ENCODE measurements around the gene STMND1. TPM values are rescaled to one million over a fixed set of nuclear protein-coding genes. Genes with fewer than 3 reads are reported as not detected.

The STMND1 gene
- total and polyA plus RNA-seq, 10 of the 15 experiments (the other 5 are each of a cell fraction or from before 2014, with no cell fraction given), result 0.15 TPM; not detected in 9

DNA sequence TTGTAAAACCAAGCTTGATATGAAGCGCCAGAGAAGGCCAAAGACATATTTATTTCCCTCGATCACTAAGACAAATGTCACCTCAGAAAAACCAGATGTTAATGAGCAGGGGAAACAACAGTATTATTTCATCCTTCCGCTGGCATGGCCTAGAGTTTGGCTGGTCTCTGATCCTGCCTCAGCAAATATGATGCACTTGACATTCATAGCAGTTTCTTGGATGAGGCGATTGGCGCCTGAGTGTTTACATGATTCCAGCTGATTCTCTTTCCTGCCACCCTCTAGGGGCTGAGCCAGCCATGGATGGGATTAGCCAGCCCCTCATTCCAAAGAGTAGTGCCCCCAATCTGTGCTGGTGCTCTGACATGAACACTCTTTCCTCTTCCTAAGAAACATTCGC, 67.9 kb downstream of the STMND1 start (continued):
- TF ChIP-seq USF1 (IDR thresholded peaks at IDR 0.05; ENCODE audit: borderline replicate concordance, extremely low read length, insufficient read depth, low read depth, low read length), result no peak

DNA sequence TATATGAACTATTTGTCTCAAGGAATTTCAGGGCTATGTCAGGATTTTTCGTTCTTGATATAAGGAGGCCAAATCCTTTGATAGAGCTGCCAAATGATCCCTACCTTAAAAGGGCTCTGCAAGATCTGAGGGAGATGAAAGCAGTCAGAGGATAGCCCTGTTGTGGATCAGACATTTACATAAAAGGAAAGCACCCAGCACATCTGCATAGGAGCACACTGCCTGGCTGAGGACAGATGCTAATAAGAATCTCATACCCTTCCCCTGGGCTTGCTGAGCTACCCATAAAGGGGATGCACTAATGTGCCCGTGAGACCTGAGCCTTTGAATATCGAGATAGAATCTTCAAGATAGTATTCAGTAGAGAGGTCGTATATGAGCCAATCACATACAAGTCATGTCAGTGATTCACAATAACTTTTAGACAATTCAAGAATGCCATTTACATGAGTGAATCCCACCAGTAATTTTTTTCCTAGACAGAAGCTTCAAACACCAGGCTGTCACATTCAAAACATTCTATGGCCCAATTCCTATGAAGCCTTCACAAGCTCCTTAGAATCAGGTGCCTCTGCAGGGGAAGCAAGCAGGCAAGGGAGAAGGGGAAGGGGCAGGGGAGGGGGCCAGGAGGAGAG, 71.1 kb downstream of the STMND1 start:
- POLR2A ChIA-PET, result no interaction called here
- 19% methylated on average over 4 of the region's 4 CpGs for WGBS (ENCODE audit: insufficient coverage, insufficient replicate concordance, low lambda C conversion rate, missing lambda C conversion rate)
- DNase-seq (ENCODE audit: low read depth, low spot score) (no peak), ATAC-seq (no peak), FAIRE-seq (no peak)
- Histone ChIP-seq H3K9ac (ENCODE audit: control insufficient read depth, insufficient read depth, low read length) (no peak overlapping the region), H3K4me1 (ENCODE audit: control insufficient read depth, insufficient read depth, low read length) (no peaks in the 10 kb centered on the region), H4K20me1 (ENCODE audit: control insufficient read depth, insufficient read depth) (no peaks in the 10 kb centered on the region), H3K27me3 (replicated peaks in 1 of 2; ENCODE audit: control insufficient read depth in 2 of 2, insufficient read depth in 2 of 2, low read length in 1 of 2) (no peaks in the 10 kb centered on the region), H2AFZ (ENCODE audit: control insufficient read depth, low read depth, low read length) (no peak overlapping the region), H3K36me3 (ENCODE audit: control insufficient read depth in 2 of 2, insufficient read depth in 2 of 2, low read length in 1 of 2) (no peaks in the 10 kb centered on the region), H3K9me3 (replicated peaks; ENCODE audit: control insufficient read depth, insufficient read depth, low read length) (no peaks in the 10 kb centered on the region), H3K4me3 (no peak overlapping the region), H3K27ac (ENCODE audit: control insufficient read depth, insufficient read depth) (no peak overlapping the region), H3K4me2 (ENCODE audit: control insufficient read depth, insufficient read depth) (no peak overlapping the region), H3K79me2 (ENCODE audit: control insufficient read depth, insufficient read depth, low read length) (no peaks in the 10 kb centered on the region)
- RAD21 ChIA-PET (ENCODE audit: unreplicated experiment), result no interaction called here
- CTCF ChIA-PET, result interaction anchor here (0.6 kb wide), 1 partner anchor 9 kb away, joined by 3 read pairs; no protein-coding TSS in a partner anchor
- in situ Hi-C loops (cut with MboI) (loop anchor here (25.0 kb wide), 1 partner anchor 1139 kb away; no protein-coding TSS in a partner anchor), intact Hi-C loops (cut with micrococcal nuclease; ENCODE audit: unreplicated experiment) (no loop called here)
- TF ChIP-seq RAD51 (IDR thresholded peaks at IDR 0.05) (no peak), STAT3 (IDR thresholded peaks at IDR 0.05; ENCODE audit: low read depth, low read length) (no peak), CEBPZ (IDR thresholded peaks at IDR 0.05; ENCODE audit: low read depth, low read length) (no peak), PKNOX1 (IDR thresholded peaks at IDR 0.05) (no peak), ATF7 (IDR thresholded peaks at IDR 0.05; ENCODE audit: low read depth) (no peak)
- BruUV-seq (replicated peaks), result no TSS peak
- SMC1A ChIA-PET (ENCODE audit: uncharacterized antibody, unreplicated experiment), result interaction anchor here (0.8 to 1.2 kb wide), 2 partner anchors 13 to 641 kb away, joined by 4 to 5 read pairs; no protein-coding TSS in a partner anchor

All from GM12878 (cell line).